HG03139 (cell line): ENCODE results near the gene ZNF853.
A peak's percentile ranks its signal among the peaks of the same experiment; 100 is the strongest.
"Not testable (repeated sequence)": the region's sequence is repeated elsewhere in the genome, so short reads cannot be mapped to it uniquely, and the experiment has no call there.

Source experiments
- ATAC-seq: cut with Tn5 transposase; IDR thresholded peaks from one replicate; pipeline ENCODE4 v1.9.1; 2021; ENCODE audit not compliant: unreplicated experiment

Gene ZNF853

DNA sequence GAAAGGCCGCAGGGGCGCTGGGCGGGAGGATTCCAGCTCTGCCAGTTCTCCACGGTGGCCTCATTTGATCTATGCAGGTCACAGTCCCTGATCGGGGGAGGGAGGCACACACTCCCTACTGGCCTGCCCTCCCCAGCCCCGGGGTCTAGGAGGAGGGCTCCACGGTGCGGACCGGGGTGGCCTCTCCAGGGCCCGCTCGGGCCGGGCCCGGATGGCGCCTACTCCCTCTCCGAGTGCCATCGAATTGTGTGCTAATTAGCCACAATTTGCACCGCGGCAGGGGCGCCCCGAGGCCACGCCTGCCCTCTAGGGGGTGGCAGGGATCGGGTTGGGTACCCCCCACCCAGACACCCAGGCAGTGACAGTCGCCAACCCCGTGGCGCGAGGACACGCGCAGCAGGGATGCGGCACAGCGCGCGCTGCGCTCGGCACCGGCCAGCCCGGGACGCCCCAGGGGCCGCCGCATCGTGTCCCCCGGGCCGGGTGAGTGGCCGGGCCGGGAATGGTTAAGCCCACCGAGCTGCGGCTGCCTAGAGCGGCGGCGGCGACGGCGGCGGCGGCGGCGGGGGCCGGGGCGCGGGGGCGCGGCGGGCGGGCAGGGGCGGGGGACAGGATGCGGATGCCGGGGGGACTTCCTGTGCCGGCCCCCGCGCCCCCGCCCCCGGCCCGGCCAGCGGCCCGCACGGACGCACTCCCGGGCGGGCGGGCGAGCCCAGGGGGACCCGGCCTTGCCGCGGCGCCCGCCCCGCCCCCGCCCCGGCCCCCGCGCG, at the start of gene ZNF853:
Gene ZNF853, plus strand, starts transcription at position 658 of the 770 bp plus-strand sequence. CDS start 565 bp downstream, outside the sequence.
- no peak for ATAC-seq

DNA sequence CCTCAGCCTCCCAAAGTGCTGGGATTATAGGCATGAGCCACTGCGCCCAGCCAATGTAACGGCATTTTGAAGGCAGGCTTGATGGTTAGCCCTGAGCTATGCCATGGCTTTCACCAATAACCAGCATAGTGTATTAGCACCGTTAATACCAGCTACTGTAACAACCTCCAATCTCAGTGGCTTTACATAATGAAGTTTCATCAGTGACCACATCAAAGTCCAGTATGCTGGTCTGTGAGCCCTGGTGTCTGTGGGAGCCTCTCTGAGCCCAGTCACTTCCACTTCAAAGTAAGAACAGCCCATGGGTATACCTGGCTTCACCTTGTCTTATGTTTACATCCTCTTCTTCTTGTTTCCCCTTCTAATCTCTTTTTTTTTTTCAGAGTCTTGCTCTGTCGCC, 49.8 kb upstream of the ZNF853 start:
- no peak for ATAC-seq

DNA sequence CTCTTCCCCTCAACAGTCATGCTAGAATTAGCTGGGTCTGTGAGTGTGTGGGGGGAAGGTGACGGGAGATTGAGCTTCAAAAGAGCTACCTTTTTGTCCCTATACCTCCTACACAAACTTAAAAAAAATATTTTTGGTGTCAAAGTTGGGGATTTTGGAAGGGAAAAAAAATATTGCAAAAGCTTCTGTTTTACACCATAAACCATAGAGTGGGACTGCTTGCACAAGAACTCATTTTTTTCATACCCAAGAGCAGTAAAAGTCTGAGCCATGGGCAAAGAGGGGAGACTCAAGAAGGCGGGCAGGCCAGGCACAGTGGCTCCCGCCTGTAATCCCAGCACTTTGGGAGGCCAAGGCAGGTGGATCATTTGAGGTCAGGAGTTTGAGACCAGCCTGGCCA, 47.5 kb upstream of the ZNF853 start:
- no peak for ATAC-seq

DNA sequence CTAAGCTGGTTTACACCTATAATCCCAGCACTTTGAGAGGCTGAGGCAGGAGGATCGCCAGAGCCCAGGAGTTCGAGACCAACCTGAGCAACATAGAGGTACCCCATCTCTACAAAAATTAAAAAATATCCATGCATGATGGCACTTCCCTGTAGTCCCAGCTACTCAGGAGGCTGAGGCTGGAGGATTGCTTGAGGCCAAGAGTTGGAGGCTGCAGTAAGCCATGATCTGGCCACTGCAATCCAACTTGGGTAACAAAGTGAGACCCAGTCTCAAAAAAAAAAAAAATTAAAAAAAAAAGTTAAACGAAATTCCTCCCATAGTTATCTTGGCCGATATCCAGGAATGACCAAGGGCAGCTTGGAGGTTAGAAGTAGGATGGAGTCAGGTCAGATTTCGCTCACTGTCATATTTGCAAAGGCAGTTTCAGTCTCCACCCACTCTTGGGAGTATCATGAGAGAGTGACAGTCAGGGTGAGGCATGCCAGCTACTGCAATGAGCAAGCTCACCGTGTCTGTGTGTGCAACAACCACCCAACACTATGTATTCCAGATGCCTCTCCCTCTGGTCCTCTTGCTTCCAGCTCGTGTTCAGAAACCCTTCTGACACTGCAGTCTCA, 44.1 kb upstream of the ZNF853 start:
- ATAC-seq: no peak

DNA sequence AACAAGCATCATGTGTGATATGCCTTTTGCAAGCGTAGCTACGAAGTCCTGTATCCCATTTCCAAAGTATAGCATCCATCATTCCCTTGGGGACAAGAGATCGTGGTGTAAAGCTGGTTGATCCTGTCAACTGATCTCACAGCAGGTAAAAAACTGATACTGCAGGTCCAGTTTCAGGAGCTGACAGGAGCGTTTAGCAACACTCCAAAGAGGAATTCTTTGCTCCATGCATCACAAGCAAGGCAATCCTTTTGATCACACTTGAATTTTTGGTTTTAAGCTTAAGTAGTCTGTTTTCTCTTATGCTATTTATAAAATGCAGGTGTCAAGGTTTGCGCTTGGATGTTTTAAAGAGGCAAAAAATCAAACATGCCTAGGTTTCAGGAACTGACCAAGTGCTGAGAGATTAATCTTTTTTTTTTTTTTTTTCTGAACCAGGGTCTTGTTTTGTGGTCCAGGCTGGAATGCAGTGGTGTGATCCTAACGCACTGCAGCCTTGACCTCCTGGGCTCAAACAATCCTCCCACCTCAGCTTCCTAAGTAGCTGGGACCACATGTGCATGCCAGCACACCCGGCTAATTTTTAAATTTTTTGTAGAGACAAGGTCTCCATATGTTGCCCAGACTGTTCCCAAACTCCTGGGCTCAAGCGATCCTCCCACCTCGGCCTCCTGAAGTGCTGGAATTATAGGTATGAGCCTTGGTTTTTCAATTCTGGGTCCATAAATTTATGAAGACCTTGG, 40.0 kb upstream of the ZNF853 start:
- no peak for ATAC-seq

DNA sequence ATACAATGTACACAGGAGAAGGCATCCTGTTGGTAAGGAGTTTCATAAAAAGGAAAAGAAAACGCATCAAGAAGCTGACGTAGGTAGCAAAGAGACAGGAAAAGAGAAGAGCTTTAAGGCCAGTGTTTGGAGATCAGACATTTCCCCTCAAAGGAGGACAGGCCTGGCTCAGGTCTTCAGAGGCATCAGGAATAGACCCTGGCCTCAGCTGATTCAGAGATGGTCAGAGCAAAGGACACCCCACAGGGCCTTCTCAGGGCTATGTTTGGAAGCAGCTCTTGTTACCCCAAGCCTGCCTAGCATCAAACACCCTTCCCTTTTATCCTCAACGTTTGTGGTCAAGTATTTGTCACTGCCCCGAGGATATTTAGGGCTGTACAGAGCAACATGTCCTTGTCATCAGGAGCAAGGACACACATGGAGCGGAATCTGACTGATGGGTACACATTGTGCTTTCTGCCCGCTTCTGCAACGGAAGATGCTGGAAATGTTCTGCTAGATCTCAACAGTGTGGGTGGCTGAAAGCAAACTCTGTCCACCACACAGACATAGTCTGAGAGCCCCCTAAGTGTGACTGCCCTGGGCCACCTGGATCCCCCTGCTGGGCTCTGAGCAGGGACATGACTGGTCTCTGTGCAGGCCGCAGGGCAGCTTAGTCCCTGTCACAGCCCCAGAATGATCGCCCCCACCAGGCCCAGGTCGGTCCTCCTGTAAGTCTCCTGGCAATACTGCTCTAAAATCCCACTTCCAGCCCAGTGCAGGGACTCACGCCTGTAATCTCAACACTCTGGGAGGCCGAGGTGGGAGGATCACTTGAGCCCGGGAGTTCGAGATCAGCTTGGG, 39.2 kb upstream of the ZNF853 start:
- ATAC-seq: no peak

DNA sequence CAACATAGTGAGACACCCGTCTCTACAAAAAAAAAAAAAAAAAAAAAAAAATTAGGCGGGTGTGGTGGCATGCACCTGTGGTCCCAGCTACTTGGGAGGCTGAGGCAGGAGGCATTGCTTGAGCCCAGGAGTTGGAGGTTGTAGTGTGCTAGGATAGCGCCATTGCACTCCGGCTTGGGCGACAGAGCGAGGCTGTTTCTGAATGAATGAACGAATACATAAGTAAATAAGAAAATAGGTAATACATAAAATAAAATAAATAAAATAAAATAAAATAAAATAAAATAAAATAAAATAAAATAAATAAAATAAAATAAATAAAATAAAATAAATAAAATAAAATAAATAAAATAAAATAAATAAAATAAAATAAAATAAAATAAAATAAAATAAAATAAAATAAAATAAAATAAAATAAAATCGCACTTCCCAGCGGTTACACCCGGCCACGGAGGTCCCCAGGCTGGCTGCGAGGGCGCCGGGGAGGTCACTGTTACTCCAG, 38.5 kb upstream of the ZNF853 start:
- ATAC-seq: not testable (repeated sequence)

DNA sequence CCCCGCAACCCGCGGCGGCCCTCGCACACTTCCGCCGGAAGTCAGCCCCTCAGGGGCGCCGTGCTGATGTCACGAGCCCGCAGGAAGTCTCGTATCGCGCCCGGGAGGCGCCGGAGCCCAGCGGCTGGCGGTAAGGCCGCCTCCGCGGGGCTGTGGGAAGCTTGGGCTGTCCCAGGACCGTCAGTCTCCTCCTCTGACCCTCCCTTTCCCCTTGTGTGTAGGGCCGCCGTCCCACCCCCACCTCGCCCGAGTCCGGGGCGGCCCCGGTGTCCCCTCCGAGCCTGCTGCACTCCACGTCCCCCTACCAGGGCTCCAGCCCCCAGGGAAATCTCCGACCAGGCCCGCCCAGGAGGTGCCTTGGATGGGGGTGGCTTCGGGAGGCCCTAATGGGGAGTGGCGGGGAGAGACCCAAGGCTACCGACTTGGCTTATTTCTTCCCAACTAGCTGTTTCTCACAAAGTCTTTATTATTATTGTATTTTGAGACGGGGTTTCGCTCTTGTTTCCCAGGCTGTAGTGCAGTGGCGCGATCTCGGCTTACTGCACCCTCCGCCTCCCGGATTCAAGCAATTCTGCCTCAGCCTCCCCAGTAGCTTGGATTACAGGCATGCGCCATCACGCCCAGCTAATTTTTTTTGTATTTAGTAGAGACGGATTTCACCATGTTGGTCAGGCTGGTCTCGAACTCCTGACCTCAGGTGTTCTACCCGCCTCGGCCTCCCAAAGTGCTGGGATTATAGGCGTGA, 37.9 kb upstream of the ZNF853 start, which contains the start of gene ZDHHC4:
Gene ZDHHC4, plus strand, starts transcription at position 86 of the 745 bp plus-strand sequence. CDS start 3,108 bp downstream, outside the sequence.
- peak; percentile 99 for ATAC-seq

DNA sequence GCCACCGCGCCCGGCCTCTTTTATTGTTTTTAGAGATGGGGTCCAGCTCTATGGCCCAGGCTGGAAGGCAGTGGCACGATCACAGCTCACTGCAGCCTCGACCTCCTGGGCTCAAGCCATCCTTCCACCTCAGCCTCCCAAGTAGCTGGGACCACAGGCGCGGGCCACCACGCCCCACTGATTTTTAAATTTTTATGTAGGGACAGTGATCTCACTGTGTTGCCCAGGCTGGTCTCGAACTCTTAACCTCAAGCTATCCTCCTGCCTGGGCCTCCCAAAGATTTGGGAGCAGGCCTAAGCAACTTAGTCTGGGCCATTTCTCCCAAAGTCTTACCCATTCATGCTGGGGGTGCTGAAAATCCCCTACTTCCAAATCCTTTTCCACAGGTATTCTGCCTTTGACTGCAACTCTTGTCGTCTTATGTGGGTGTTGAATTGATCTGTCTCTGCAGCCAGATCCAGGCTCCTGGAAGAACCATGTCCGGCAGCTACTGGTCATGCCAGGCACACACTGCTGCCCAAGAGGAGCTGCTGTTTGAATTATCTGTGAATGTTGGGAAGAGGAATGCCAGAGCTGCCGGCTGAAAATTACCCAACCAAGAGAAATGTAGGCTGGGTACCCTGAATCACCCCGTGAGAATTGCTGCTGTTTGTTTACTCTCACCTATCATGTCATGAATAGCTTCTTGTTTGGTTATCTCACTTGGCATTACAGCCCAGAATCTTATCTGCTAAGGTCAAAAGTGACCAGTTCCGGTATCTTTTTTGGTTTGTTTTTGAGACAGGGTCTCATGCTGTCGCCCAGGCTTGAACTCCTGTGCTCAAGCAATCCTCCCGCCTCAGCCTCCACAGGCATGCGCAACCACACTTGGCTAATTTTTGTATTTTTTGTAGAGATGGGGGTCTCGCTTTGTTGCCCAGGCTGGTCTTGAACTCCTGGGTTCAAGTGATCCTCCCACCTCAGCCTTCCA, 37.0 kb upstream of the ZNF853 start:
- no peak for ATAC-seq

DNA sequence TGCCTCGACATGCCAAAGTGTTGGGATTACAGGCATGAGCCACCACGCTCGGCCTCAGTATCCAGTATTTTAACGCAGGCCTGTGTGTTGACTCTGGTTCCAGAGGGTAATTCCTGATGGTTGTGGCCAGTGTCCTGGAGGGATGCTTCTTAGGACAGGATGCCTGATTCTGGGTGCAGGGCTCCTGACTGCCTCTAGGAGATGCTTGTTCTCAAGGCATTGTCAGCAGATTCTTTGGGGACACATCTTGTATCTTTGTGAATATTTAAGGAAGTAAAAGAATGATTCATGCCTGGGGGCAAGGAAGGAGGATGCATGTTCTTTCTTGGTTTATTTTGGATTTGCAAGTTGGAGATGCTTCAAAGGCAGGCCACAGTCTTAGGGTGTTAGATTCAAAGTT, 36.0 kb upstream of the ZNF853 start:
- no peak for ATAC-seq

DNA sequence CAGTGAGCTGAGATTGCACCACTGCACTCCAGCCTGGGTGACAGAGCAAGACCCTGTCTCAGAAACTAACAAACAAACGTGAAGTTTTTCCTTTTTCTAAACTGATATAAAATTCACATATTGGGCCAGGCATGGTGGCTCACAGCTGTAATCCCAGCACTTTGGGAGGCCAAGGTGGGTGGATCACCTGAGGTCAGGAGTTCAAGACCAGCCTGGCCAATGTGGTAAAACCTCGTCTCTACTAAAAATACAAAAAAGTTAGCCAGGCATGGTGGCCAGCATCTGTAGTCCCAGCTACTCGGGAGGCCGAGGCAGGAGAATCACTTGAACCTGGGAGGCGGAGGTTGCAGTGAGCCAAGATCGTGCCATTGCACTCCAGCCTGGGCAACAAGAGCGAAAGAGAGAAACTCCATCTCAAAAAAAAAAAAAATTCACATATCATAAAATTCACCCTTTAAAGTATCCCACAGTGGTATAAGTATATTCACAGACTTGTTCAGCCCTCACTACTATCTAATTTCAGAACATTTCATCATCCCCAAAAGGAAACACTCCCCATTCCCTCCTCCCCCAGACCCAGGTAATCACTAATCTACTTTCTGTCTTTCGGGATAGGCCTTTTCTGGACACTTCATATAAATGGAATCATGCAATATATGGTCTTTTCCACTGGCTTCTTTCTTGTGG, 29.5 kb upstream of the ZNF853 start:
- not testable (repeated sequence) for ATAC-seq

DNA sequence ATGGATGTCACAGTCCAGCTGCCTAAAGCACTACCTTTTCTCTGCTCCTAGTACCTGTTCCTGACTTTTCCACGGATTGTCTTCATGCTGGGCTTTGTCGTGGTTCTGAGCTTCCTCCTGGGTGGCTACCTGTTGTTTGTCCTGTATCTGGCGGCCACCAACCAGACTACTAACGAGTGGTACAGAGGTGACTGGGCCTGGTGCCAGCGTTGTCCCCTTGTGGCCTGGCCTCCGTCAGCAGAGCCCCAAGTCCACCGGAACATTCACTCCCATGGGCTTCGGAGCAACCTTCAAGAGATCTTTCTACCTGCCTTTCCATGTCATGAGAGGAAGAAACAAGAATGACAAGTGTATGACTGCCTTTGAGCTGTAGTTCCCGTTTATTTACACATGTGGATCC, 26.8 kb upstream of the ZNF853 start:
- no peak for ATAC-seq

DNA sequence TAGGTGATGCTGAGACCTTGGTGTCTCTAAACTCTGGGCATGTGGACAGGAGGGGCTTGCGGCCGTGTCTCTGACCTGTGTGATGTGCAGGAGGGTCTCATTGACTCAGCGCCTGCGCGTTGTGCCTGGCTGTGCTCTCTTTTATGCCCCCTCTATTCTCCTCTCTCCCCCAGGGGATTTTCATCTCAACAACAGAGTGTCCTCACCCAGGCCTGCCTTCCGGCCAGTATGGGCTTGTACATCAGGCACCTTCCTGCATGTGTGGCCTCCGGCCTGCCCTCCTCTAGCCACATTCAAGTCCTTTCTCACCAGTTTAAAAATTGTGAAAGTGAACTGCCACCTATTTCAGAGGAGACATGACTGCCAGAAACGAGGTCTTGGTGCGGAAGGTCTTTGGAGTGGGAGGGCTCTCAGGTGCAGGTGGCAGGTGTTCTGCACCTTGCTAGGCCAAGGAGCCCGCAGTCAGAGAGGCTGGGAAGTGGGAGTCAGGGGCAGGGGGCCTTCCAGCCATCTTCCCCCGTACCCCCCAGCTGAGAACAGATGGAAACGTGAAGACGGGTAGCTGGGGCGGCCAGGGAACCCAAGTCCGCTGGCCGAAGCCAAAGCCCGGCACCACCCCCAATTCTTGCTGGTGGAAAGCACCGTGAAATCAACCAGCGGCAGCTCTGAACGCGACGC, 26.1 kb upstream of the ZNF853 start:
- no peak for ATAC-seq

DNA sequence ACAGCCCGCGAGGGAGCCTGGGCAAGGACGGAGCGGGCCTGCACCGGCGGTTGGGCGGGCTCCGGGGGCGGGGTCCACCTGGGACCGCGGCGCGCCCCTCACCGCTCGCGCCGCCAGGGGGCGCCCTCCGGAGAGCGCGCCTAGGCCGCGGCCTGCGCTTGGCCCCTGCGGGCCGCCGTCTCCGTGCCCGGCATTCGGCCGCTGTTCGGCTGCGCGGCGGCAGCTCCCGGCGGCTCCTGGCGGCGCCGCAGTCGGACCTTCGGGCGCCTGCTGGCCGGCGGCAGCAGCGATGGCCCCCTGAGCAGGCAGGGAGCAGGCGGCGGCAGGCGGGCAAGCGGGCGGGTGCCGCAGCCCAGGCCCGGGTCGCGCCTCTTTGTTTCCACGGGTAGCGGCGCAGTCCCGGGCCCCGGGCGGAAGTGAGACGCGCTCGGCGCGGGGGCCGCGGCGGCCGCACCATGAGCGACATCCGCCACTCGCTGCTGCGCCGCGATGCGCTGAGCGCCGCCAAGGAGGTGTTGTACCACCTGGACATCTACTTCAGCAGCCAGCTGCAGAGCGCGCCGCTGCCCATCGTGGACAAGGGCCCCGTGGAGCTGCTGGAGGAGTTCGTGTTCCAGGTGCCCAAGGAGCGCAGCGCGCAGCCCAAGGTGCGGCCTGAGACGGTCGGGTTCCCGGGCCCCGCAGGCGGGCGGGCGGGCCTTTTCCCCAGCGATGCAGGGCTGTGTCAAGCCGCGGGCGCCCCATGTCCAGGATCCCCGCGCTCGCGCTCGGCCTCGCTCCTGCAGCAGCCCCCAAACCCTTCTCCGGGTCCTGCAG, 25.4 kb upstream of the ZNF853 start, which contains the start of gene INTS15:
Gene INTS15, plus strand, starts transcription at position 193 of the 816 bp plus-strand sequence. Its CDS starts 263 bp downstream, at position 456.
- peak; percentile 85 for ATAC-seq

DNA sequence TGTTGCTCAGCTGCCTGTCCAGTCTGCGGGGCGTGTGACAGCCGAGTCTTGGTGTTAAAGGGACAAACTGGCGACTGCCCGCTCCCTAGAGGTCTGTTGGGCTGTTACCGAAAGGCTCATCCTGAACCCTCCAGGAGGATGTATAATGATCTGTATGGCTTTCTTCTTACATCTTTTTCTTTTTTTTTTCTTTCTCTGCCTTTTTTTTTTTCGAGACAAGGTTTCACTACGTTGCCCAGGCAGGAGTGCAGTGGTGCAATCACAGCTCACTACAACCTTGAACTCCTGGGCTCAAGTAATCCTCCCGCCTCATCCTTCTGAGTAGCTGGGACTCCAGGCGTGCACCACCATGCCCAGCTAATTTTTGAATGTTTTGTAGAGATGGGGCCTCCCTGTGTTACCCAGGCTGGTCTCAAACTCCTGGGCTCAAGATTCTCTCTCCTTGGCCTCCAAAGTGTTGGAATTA, 24.7 kb upstream of the ZNF853 start:
- peak; percentile 21 for ATAC-seq

DNA sequence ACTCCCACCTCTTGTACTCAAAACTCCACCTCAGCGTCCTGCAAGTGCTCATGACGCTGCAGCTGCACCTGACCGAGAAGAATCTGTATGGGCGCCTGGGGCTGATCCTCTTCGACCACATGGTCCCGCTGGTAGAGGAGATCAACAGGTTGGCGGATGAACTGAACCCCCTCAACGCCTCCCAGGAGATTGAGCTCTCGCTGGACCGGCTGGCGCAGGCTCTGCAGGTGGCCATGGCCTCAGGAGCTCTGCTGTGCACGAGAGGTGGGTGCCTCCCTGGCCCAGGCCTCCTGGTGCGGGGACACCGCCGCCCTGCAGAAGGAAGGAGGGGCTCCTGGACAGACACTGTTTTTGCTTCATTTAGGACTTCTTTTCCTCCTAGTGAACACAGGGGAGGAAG, 15.3 kb upstream of the ZNF853 start:
- no peak for ATAC-seq

DNA sequence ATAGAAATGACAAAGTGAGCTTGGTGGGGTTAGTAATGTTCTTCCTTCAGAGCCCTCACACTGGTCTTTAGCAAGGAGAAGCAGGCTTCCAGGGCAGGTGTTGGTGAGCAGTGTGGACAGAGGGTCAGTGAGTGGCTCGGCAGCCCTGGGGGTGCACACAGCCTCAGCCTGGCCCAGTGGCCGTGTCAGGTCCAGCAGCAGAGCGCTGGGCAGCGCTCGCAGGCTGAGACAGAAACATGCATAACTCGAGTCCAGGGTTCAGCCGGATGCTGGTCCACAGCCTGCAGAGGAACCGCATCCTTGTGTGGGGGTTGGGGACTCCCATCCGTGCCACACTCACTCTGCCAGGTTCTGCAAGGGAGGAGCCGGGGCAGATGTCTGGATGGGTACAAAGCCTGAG, 11.0 kb upstream of the ZNF853 start:
- no peak for ATAC-seq
